B cell (primary cell): ENCODE data around the gene MPC2.

Experiments
- CTCF ChIP-seq: fragments of 200-600 bp; IDR thresholded peaks from one replicate; pipeline ENCODE4 v1.8.0; 2022; ENCODE audit warnings: antibody characterized with exemption, mild to moderate bottlenecking
- EZH2 ChIP-seq: IDR thresholded peaks from 2 replicates; pipeline ENCODE4 v1.6.1; 2012; ENCODE audit warnings: borderline replicate concordance, low read depth, mild to moderate bottlenecking, moderate library complexity, low read length; ENCODE audit not compliant: insufficient read depth, poor library complexity, severe bottlenecking

- TF ChIP-seq CTCF (no peak), EZH2 (no peak)
Measured at GRCh38 chr1:167964646-167965045, 27.8 kb upstream of the MPC2 start.
